A673 (cell line): ENCODE results near the gene SDCBP2.

Experiments
- EZH2 ChIP-seq: fragments of 200-600 bp; sonication (generic); IDR thresholded peaks from 2 replicates; pipeline ENCODE4 v1.6.1; 2017; ENCODE audit warnings: borderline replicate concordance, low read depth, mild to moderate bottlenecking, mixed read lengths, antibody characterized with exemption, low read length; ENCODE audit not compliant: poor library complexity, severe bottlenecking
- TF ChIP-seq, protein P1 (sequence below): fragments of 300-800, 200-600 bp; sonication (generic); conservative IDR thresholded peaks from 2 replicates; pipeline ENCODE4 v1.5.1; 2017; ENCODE audit warnings: low read depth, mild to moderate bottlenecking, antibody characterized with exemption, low read length, moderate library complexity, mixed read lengths

DNA sequence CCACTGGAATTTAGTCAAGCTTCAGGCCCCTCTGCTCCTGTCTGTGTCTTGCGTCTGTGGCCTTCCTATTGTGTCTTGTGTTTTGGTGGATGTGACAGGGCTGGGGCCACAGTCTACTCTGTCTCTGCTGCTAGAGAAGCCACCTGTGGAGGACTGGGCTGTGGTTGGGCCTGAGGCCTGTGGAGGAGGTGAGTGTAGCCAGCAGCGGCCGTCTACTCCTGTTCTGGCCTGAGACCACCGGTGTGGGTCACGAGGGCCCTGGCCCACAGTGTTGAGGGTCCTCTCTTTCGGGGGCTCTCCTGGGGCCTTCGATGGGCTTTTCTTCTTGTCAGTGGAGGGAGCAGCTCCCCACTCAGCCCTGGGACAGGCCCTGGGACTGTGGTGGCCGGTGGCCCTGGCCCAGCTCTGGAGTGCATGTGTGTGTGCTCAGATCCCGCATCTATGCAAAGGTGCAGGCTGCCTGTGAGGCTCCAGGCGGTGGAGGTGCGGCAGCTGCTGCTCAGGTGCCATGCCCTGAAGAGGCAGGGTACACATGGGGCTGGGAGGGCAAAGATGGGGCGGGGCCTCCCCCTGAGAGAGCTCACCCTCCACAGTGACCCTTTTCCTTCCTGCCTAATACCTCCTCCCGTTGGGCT is 20.8 kb downstream of the SDCBP2 start:
- no peak for TF ChIP-seq EZH2
- TF ChIP-seq, protein P1, sequence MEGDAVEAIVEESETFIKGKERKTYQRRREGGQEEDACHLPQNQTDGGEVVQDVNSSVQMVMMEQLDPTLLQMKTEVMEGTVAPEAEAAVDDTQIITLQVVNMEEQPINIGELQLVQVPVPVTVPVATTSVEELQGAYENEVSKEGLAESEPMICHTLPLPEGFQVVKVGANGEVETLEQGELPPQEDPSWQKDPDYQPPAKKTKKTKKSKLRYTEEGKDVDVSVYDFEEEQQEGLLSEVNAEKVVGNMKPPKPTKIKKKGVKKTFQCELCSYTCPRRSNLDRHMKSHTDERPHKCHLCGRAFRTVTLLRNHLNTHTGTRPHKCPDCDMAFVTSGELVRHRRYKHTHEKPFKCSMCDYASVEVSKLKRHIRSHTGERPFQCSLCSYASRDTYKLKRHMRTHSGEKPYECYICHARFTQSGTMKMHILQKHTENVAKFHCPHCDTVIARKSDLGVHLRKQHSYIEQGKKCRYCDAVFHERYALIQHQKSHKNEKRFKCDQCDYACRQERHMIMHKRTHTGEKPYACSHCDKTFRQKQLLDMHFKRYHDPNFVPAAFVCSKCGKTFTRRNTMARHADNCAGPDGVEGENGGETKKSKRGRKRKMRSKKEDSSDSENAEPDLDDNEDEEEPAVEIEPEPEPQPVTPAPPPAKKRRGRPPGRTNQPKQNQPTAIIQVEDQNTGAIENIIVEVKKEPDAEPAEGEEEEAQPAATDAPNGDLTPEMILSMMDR: no peak
